Stimulated activated CD4-positive, alpha-beta T cell treated with anti-CD3 and anti-CD28 coated beads, Interleukin-2, amount 100 ng/mL, for 24 hours (primary cell): Measurements from ENCODE around the gene ZFP36L1.

Source experiments
- DNase-seq, 2 donors: peaks; one replicate each; pipeline ENCODE4 v3.0.0-alpha.2; 2020

ZFP36L1 gene, protein sequence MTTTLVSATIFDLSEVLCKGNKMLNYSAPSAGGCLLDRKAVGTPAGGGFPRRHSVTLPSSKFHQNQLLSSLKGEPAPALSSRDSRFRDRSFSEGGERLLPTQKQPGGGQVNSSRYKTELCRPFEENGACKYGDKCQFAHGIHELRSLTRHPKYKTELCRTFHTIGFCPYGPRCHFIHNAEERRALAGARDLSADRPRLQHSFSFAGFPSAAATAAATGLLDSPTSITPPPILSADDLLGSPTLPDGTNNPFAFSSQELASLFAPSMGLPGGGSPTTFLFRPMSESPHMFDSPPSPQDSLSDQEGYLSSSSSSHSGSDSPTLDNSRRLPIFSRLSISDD

DNA sequence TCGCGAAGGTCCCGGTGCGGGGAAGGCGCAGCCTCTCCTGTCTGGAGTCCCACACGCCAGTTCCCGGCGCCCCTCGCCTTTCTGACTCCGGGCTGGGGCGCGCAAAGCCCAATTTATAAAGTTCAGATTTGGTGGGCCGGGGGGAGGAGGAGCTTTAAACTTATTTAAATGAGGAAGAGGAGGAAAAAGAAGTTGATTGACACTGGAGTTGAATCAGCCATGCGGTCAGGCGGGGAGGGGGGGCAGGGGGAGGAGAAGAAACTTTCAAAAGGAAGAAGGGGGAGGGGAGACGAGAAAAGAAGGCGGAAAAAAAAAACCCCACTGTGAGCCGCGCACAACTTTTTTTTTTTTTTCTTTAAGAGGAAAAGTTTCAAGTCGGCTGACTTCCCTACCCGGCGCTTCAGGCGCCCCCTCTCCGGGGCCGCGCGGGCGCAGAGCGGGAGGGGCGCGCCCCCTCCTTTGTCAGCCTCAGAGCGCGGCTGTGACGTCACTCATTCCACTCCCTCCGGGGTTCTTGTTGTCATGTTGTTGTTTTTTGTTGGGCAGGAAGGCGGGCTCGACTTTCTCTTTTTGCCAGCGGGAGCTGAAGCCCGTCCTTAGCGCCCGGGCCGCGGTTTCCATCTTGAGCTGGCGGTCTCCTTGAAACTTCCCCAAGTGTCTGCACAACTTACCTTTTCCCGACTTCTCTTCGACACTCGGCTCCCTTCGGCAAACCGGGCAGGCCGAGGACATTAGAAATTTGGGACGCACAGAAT lies at the start of gene ZFP36L1:
TSS of gene ZFP36L1 (minus strand) at position 89 of the 755 bp plus-strand sequence. CDS start 129 bp downstream, outside the sequence.
- peak; percentile 88 for DNase-seq

DNA sequence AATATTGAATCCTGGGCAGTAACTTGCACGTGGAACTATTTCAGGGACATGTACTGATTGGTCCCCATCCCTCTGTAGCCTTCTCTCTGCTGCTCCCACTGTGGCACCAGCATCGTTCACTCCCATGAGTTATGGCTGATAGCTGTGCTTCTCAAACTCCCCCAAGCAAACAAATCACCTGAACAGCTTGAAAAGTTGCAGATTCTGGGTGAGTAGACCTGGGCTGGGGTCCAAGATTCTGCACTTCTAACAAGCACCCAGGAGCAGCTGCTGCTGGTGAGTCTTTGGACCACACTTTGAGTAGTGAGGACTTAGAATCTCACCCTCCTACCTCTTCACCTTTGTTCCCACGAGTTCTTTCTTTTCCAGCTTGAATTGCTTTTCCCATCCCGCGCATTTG lies 49.4 kb upstream of the ZFP36L1 start:
- DNase-seq = no peak

GRCh38 chr14:68841016-68841809 lies 48.3 kb upstream of the ZFP36L1 start:
- no peak for DNase-seq

GRCh38 chr14:68840454-68840853 lies 47.6 kb upstream of the ZFP36L1 start:
- no peak for DNase-seq

DNA sequence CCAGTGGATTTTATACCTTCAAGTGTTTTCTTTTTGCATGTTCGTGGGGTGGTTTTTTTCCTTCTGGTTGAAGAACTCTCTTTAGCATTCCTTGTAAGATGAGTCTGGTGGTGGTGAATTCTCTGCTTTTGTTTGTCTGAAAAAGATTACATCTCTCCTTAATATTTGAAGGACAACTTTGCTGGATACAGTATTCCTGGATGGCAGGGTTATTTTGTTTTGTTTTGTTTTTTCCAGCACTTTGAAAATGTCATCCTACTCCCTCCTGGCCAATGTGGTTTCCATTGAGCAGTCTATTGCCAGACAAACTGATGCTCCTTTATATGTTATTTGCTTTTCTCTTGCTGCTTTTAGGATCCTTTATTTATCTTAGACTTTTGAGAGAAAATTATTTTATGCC lies 43.2 kb upstream of the ZFP36L1 start:
- DNase-seq = no peak

DNA sequence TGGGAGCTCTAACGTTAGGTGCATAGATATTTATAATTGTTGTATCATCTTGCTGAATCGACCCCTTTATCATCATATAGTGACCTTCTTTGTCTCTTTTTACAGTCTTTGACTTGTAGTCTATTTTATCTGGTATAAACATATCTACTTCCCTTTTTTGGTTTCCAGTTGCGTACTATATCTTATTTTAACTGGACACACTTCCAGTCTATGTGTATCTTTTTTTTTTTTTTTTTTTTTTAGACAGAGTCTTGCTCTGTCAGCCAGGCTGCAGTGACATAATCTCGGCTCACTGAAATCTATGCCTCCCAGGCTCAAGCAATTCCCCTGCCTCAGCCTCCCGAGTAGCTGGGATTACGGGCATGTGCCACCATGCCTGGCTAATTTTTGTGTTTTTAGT lies 41.9 kb upstream of the ZFP36L1 start:
- no peak for DNase-seq

DNA sequence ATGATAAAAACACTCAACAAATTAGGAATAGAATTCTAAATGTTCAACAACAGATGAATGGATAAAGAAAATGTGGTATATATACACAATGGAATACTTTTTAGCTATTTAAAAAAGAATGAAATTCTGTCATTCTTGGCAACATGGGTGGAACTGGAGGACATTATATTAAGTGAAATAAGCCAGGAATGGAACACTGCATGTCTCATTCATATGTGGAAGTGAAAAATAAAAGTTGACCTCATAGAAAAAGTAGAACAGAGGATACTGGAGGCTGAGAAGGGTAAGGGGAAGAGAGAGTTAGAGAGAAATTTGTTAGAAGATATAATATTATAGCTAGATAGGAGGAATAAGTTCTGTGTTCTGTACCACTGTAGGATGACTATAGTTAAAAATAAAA lies 35.8 kb upstream of the ZFP36L1 start:
- DNase-seq = no peak

- DNase-seq = no peak
Measured at GRCh38 chr14:68825729-68826128, 32.9 kb upstream of the ZFP36L1 start.

DNA sequence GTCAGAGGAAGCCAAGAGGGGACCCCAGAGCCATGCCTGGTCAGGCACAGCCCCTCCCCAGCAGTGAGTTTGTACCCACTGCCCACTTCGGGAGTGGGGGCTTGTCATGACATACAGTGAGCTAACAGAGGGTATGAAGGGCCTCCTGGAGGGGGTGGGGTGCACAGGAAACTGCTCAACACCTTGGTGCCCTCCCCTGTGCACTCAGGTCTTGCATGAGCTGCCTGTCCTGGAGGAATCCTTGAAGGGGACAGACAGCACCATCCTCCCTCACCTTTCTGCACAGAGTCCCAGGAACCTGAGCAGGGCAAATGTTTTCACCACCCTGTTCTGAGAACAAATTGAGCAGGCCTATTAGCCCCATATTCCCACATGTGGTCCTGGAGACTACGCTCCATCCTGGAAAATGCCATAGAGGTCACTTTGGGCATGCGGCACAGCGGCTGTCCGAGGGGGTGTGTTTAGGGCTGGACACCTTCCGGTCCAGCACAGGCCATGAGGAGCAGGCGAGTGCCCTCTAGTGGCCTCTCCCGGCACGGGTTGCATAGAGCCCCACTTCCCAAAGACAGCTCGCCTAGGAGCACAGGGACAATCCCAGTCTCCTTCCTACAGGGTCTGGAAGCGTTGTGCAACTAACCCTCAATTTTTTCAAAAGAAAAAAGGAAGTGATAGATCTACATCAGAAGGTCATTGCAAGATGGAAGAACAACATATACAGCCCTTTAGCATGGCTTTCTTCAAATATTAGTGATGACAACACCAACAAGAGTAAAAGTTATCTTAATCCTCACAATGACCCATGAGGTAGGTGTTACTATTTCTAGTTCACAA lies 31.9 kb upstream of the ZFP36L1 start:
- DNase-seq = peak; percentile 54 to 67

GRCh38 chr14:68824207-68824516 lies 31.3 kb upstream of the ZFP36L1 start:
- no peak for DNase-seq

DNA sequence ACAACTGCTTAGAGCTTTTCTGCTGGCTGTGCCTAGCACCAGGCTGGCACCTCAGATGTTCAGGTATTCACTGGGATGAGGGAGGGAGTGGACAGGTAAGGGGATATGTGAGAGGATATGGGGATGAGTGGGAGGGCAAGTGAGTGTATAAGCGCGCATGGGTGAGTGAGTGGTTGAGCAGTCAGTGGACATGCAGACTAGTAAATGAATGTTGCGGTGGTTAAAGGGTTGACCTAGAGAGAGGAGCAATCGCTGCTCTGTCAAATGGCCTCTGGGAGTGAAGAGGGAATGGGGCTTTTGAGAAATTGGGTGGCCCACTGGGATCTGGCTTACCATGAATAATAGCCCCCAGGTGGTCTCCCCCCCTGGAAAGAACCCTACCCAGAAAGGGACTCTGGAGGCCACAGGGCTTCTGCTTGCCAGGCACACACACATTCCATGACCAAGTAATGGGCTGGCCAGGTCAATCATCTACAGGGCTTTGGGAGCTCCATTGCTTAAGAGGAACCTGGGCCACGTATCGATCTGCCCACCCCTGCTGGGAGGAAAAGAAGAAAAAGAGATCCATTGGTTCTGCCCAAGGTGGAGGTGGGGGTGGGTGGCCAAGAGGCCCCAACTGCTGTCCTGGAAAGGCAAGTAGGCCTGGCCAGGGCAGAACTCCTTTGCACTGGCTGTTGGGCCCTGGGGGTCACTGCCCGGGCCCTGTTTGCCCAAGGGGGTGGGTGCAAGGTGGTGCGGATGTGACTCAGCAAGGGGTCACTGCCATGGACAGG lies 30.8 kb upstream of the ZFP36L1 start:
- no peak for DNase-seq

GRCh38 chr14:68822926-68823325 lies 30.1 kb upstream of the ZFP36L1 start:
- no peak for DNase-seq

GRCh38 chr14:68822132-68822651 lies 29.3 kb upstream of the ZFP36L1 start:
- DNase-seq = no peak

DNA sequence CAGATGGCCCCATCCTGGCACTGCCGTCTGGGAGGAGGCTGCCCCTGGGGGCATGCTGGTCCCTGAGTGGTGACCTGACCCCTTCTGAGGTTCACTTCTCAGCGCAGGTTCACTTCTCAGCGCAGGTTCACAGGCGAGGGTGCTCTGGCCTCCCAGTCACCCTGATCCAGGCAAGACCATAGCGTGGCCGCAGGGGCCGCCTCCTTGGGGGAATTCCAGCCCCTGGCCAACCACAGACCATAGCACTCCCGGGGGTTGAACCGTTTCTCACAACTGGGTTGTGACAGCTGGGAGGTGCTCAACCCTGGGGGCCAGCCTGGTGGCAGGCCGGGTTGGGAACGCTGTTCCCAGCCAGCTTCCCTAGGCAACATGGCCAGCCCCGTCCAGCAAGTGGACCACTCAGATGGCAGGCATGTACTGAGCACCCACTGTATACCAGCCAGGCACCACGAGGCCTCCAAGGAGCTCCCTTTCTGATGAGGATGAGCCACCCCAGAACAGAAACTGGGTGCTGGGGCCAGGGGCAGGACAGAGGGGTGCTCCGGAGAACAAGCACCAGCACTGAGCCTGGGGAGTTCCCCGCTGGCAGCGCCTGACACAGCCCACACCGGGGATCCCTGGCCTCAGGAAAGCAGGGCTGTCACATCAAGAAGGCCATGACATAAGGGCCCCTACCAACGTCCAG lies 28.3 kb upstream of the ZFP36L1 start:
- DNase-seq = no peak

DNA sequence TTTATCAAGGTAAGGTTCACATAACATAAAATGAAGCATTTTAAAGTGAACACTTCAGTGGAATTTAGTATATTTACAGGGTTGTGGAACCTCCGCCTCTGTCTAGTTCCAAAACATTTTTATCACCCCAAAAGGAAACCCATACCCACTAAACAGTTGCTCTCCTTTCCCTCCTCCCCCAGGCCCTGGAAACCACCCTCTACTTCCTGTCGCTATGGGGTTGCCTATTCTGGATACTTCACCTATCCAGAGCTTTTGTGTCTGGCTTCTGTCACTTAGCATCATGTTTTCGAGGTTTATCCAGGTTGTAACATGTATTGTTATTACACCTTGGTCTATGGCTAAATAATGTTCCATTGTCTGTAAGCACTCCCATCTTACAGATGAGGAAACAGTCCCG lies 27.7 kb upstream of the ZFP36L1 start:
- DNase-seq = no peak

- no peak for DNase-seq
Measured at GRCh38 chr14:68820119-68820518, 27.3 kb upstream of the ZFP36L1 start.

- DNase-seq = peak in 1 of 2 donors; percentile 54
Measured at GRCh38 chr14:68819260-68819691, 26.4 kb upstream of the ZFP36L1 start.

GRCh38 chr14:68817506-68818212 lies 24.8 kb upstream of the ZFP36L1 start:
- DNase-seq = no peak

GRCh38 chr14:68816943-68817430 lies 24.1 kb upstream of the ZFP36L1 start:
- DNase-seq = no peak
